Kidney (tissue), 14 donors: ENCODE data around the gene SMARCD1. TPM values are rescaled to one million over a fixed set of nuclear protein-coding genes. Genes with fewer than 3 reads are reported as not detected.

ENCODE experiments used
- DNase-seq, 5 donors: peaks; one replicate each; pipeline ENCODE4 v3.0.0-alpha.2; 2013 to 2020
- FAIRE-seq: peaks from 2 replicates; lab custom pipeline; 2012; peaks lifted over from hg19 to GRCh38; lab: Jason Lieb, UNC
- H3K27ac ChIP-seq, 2 donors: one replicate each; pipeline ENCODE4 v1.7.0; 2013; ENCODE audit warnings: low read depth in 2 of 2, low read length in 2 of 2, inconsistent platforms in 1 of 2
- H3K27me3 ChIP-seq: one replicate; pipeline ENCODE4 v1.7.1; 2013; ENCODE audit warnings: low read length, inconsistent platforms; ENCODE audit not compliant: control insufficient read depth, insufficient read depth
- H3K36me3 ChIP-seq, 3 donors: one replicate each; pipeline versions ENCODE4 v1.7.0 to v1.7.1; 2013; ENCODE audit warnings: low read length in 3 of 3, control low read depth in 1 of 3, inconsistent platforms in 1 of 3; ENCODE audit not compliant: insufficient read depth in 3 of 3, control insufficient read depth in 2 of 3
- H3K4me1 ChIP-seq, 3 donors: one replicate each; pipeline versions ENCODE4 v1.7.0 to v1.7.1; 2013; ENCODE audit warnings: low read length in 3 of 3, inconsistent platforms in 1 of 3, low read depth in 1 of 3; ENCODE audit not compliant: control insufficient read depth in 2 of 3, insufficient read depth in 2 of 3
- H3K4me3 ChIP-seq, 3 donors: one replicate each; pipeline versions ENCODE4 v1.7.0 to v1.8.1; 2013; ENCODE audit warnings: low read length in 3 of 3, control low read depth in 1 of 3, inconsistent platforms in 1 of 3
- H3K9ac ChIP-seq, 3 donors: one replicate each; pipeline versions ENCODE4 v1.7.0 to v1.7.1; 2013; ENCODE audit warnings: low read length in 3 of 3, control low read depth in 1 of 3, inconsistent platforms in 1 of 3
- H3K9me3 ChIP-seq, 3 donors: one replicate each; pipeline versions ENCODE4 v1.7.0 to v1.7.1; 2013; ENCODE audit warnings: low read length in 3 of 3, control low read depth in 1 of 3, inconsistent platforms in 1 of 3; ENCODE audit not compliant: control insufficient read depth in 2 of 3, insufficient read depth in 1 of 3
- intact Hi-C: fragments of 100-400 bp; cut with DNase I; formaldehyde crosslinking; loops from one replicate; pipeline ENCODE4 v1.11.1; 2022
- polyA plus RNA-seq: library from polyadenylated mRNA; stranded (reverse); fragments of 350-450 nt; fragmentation: Illumina TruSeq; extraction: RNeasy Lipid Tissue Mini Kit (QIAGEN cat#74804); gene quantifications from one replicate; pipeline ENCODE4 v1.2.3, GENCODE V29; 2014; ENCODE audit warnings: low read depth, low replicate concordance; ENCODE audit not compliant: insufficient read depth
- total RNA-seq: library from RNA; stranded (reverse); fragmentation: NEBNext Ultra II Directional; extraction: Animal tissue kit (Norgen Biotek cat#: 25700); gene quantifications from one replicate; pipeline ENCODE4 v1.2.1, GENCODE V29; 2021
- TF ChIP-seq, protein P1 (sequence below): IDR thresholded peaks from 3 replicates; pipeline ENCODE4 v1.5.1; 2012; ENCODE audit warnings: mild to moderate bottlenecking, moderate library complexity, borderline replicate concordance; ENCODE audit not compliant: insufficient read depth; ENCODE audit errors: extremely low read depth
- donor health status: control.
- donor health status: control.
- donor health status: control.
- donor health status: control.
- donor health status: control.
- donor health status: DM: yes; HTN: yes; CAD: no.
- donor health status: Normal renal cell carcinoma (clear cell type).

The SMARCD1 gene
- total and polyA plus RNA-seq, 2 donors from 2014 or later = 21.9 to 51.1 TPM

GRCh38 chr12:50061171-50061570, 24.0 kb upstream of the SMARCD1 start:
- Histone ChIP-seq H3K36me3 (no peaks in the 10 kb centered on the region), H3K27me3 (no peaks in the 10 kb centered on the region), H3K9me3 (no peaks in the 10 kb centered on the region), H3K9ac (no peak overlapping the region), H3K27ac (no peak overlapping the region), H3K4me1 (peaks cover 0 to 6% (median 4%) of the 10 kb centered on the region in 3 donors), H3K4me3 (no peak overlapping the region)
- TF ChIP-seq, protein P1, sequence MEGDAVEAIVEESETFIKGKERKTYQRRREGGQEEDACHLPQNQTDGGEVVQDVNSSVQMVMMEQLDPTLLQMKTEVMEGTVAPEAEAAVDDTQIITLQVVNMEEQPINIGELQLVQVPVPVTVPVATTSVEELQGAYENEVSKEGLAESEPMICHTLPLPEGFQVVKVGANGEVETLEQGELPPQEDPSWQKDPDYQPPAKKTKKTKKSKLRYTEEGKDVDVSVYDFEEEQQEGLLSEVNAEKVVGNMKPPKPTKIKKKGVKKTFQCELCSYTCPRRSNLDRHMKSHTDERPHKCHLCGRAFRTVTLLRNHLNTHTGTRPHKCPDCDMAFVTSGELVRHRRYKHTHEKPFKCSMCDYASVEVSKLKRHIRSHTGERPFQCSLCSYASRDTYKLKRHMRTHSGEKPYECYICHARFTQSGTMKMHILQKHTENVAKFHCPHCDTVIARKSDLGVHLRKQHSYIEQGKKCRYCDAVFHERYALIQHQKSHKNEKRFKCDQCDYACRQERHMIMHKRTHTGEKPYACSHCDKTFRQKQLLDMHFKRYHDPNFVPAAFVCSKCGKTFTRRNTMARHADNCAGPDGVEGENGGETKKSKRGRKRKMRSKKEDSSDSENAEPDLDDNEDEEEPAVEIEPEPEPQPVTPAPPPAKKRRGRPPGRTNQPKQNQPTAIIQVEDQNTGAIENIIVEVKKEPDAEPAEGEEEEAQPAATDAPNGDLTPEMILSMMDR = no peak
- intact Hi-C loops = no loop called here
- DNase-seq (no peak), FAIRE-seq (no peak)

- intact Hi-C loops = no loop called here
- no peaks in the 10 kb centered on the region for H3K27me3 ChIP-seq
- FAIRE-seq (no peak), DNase-seq (peak in 1 of 5 donors; percentile 23)
- H3K27ac ChIP-seq = no peak overlapping the region
- no peak overlapping the region for H3K4me3 ChIP-seq
- H3K36me3 ChIP-seq = no peaks in the 10 kb centered on the region
- H3K9ac ChIP-seq = no peak overlapping the region
- TF ChIP-seq, protein P1 = no peak
- H3K9me3 ChIP-seq = no peaks in the 10 kb centered on the region
- peaks cover 0 to 1% (median under 1%) of the 10 kb centered on the region in 3 donors for H3K4me1 ChIP-seq
Observed at GRCh38 chr12:50061946-50062686, 23.0 kb upstream of the SMARCD1 start.

- Histone ChIP-seq H3K9me3 (no peaks in the 10 kb centered on the region), H3K9ac (no peak overlapping the region), H3K4me3 (no peak overlapping the region), H3K36me3 (no peaks in the 10 kb centered on the region), H3K4me1 (no peaks in the 10 kb centered on the region), H3K27ac (no peak overlapping the region), H3K27me3 (no peaks in the 10 kb centered on the region)
- peak in 1 of 5 donors; percentile 39 for DNase-seq
- TF ChIP-seq, protein P1 = no peak
- FAIRE-seq = no peak
- intact Hi-C loops = no loop called here
Observed at GRCh38 chr12:50062728-50063460, 22.2 kb upstream of the SMARCD1 start.
